CD4-positive, alpha-beta T cell treated with Interleukin-17A for 1 hour (primary cell): ENCODE results near the gene NT5M.
"Not testable (repeated sequence)": the region's sequence is repeated elsewhere in the genome, so short reads cannot be mapped to it uniquely, and the experiment has no call there.

ENCODE experiments used
- DNase-seq: peaks from one replicate; pipeline ENCODE4 v3.0.0-alpha.2; 2020

The NT5M gene

GRCh38 chr17:17303010-17303846, at the start of gene NT5M:
NT5M (plus strand) TSS chr17:17303373; CDS start chr17:17303551, 178 bp downstream.
- peak; percentile 61 for DNase-seq

- DNase-seq: no peak
Measured at GRCh38 chr17:17253406-17253805, 49.8 kb upstream of the NT5M start.

- DNase-seq: no peak
Measured at GRCh38 chr17:17254036-17254435, 49.1 kb upstream of the NT5M start.

- not testable (repeated sequence) for DNase-seq
Measured at GRCh38 chr17:17255689-17256088, 47.5 kb upstream of the NT5M start.

GRCh38 chr17:17256316-17256715, 46.9 kb upstream of the NT5M start:
- DNase-seq: no peak

GRCh38 chr17:17258011-17258410, 45.2 kb upstream of the NT5M start:
- no peak for DNase-seq

GRCh38 chr17:17258998-17259397, 44.2 kb upstream of the NT5M start:
- DNase-seq: no peak

- no peak for DNase-seq
Measured at GRCh38 chr17:17264430-17264829, 38.7 kb upstream of the NT5M start.

- DNase-seq: peak; percentile 31
Measured at GRCh38 chr17:17269926-17270773, 33.0 kb upstream of the NT5M start.

- no peak for DNase-seq
Measured at GRCh38 chr17:17275971-17276370, 27.2 kb upstream of the NT5M start.

GRCh38 chr17:17277431-17277830, 25.7 kb upstream of the NT5M start:
- not testable (repeated sequence) for DNase-seq

GRCh38 chr17:17279316-17279715, 23.9 kb upstream of the NT5M start:
- no peak for DNase-seq

GRCh38 chr17:17280613-17281549, 22.3 kb upstream of the NT5M start, which contains the start of gene COPS3:
COPS3 (minus strand) TSS chr17:17281246; CDS start chr17:17281186, 60 bp downstream.
- peak; percentile 98 for DNase-seq

- DNase-seq: no peak
Measured at GRCh38 chr17:17285951-17286350, 17.2 kb upstream of the NT5M start.

GRCh38 chr17:17289086-17289485, 14.1 kb upstream of the NT5M start:
- no peak for DNase-seq

- no peak for DNase-seq
Measured at GRCh38 chr17:17289701-17290100, 13.5 kb upstream of the NT5M start.

GRCh38 chr17:17295141-17295540, 8.0 kb upstream of the NT5M start:
- no peak for DNase-seq

GRCh38 chr17:17297217-17297616, 6.0 kb upstream of the NT5M start:
- DNase-seq: no peak

GRCh38 chr17:17298108-17298507, 5.1 kb upstream of the NT5M start:
- no peak for DNase-seq

GRCh38 chr17:17300624-17301568, 2.3 kb upstream of the NT5M start:
- peak; percentile 55 for DNase-seq

- DNase-seq: not testable (repeated sequence)
Measured at GRCh38 chr17:17301659-17302058, 1.5 kb upstream of the NT5M start.
